Dedifferentiated amniotic fluid mesenchymal stem cell (primary cell): ENCODE measurements around the gene IRF5.
A peak's percentile ranks its signal among the peaks of the same experiment; 100 is the strongest.
"Not testable (repeated sequence)": the region's sequence is repeated elsewhere in the genome, so short reads cannot be mapped to it uniquely, and the experiment has no call there.

Experiments used
- DNase-seq: peaks from one replicate; pipeline ENCODE4 v3.0.0-alpha.2; 2016; ENCODE audit errors: extremely low spot score

Gene IRF5

GRCh38 chr7:128939075-128939860 is 1.5 kb downstream of the IRF5 start:
- DNase-seq = no peak

DNA sequence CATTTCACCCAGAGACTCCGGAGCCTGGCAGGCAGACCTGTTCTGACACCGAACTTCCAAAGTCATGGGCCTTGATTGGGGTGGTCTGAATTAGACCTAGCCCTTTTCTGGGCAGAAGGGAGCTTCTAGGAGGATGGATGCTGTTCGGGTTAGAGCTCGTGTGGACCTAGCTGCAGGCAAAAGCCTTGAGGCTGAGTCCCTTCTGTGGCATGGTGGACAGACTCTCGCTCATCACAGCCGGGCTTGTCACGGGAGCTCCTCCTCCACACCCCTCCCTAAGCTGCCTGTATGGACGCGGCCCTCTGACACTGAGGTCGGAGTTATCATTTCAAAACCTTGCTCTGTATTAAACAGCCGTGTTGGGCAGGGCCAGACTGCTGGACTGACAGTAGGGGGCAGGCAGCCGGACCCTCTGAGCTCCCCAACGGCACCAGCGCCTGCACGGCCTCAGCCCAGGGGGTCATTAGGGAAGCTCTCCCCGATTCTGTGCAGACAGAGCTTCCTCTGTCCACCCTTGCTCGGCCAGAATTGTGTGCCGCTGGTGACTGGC is 2.2 kb downstream of the IRF5 start:
- no peak for DNase-seq

GRCh38 chr7:128940494-128941322 is 3.0 kb downstream of the IRF5 start:
- DNase-seq = no peak

DNA sequence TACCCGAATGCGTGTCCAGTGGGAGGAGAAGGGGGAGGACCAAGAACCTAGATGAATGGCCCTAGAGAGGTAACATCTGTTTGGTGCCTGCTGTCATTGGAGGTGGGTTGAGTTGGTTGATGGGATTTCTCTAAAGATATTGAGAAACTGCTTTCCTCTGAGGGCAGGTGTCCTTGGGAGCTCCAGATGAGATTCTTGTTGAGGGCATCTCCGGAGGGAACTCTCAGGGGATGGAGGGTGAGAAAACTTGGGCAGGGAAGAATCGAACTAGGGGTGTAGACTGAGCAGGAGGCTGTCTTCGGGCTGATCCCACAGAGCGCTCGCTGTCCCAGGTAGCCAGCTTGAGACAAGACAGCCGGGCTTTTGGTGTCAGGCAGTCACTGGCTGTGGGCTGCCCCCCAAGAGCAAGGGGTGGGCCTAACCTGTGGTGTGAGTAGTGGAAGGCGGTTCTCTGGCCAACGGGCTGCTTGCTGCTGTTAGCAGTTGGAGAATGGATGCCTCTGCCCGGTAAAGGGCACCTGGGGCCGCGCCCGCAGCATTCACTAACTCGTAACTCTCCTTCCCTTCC is 3.7 kb downstream of the IRF5 start:
- no peak for DNase-seq

DNA sequence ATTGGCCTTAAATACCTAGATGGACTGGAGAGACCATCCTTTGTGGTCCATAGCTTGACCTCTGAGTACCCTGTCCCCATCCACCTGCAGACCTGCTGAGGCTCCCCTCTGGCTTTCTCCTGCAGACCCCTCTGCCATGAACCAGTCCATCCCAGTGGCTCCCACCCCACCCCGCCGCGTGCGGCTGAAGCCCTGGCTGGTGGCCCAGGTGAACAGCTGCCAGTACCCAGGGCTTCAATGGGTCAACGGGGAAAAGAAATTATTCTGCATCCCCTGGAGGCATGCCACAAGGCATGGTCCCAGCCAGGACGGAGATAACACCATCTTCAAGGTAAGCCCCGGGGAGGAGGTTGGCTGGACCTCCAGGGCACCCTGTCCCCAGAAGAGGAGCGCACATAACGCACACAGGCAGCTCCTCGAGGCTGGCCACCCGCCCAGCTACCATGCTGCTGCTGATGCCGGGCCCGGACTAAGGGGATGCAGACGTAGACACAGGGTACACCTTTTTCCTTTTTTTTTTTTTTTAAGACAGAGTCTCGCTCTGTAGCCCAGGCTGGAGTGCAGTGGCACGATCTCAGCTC is 4.3 kb downstream of the IRF5 start:
- no peak for DNase-seq

GRCh38 chr7:128943251-128943650 is 5.5 kb downstream of the IRF5 start:
- DNase-seq = not testable (repeated sequence)

DNA sequence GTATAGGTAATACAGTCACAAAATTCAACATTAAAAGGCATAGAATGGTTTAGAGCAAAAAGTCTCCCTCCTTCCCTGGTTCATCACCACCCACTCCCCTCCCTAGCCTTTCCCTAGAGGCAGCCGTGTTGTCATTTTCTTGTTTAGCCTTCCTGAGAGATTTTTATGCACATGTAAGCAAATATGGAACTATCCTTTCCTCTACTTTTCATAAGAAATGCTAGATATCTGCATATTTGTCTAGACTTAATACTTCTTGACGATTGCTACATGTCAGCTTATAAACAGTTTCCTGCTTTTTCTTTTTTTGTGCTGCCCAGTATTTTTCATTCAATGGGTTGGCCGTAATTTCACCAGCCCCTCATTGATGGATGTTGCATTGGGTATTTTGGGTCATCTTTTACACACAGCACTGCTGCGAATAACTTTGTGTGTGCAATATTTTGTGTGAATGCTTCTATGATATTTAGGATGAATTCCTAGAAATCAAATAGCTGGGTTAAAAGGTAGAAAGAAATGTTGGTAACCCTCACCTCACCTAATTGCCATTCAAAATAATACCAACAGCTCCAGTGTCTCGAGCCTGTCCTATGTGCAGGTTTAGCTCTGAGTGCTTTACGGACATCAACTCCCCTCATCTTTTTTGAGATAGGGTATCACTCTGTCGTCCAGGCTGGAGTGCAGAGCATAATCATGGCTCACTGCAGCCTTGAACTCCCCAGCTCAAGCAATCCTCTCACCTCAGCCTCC is 6.9 kb downstream of the IRF5 start:
- DNase-seq = no peak

GRCh38 chr7:128945668-128946366 is 8.1 kb downstream of the IRF5 start:
- no peak for DNase-seq

DNA sequence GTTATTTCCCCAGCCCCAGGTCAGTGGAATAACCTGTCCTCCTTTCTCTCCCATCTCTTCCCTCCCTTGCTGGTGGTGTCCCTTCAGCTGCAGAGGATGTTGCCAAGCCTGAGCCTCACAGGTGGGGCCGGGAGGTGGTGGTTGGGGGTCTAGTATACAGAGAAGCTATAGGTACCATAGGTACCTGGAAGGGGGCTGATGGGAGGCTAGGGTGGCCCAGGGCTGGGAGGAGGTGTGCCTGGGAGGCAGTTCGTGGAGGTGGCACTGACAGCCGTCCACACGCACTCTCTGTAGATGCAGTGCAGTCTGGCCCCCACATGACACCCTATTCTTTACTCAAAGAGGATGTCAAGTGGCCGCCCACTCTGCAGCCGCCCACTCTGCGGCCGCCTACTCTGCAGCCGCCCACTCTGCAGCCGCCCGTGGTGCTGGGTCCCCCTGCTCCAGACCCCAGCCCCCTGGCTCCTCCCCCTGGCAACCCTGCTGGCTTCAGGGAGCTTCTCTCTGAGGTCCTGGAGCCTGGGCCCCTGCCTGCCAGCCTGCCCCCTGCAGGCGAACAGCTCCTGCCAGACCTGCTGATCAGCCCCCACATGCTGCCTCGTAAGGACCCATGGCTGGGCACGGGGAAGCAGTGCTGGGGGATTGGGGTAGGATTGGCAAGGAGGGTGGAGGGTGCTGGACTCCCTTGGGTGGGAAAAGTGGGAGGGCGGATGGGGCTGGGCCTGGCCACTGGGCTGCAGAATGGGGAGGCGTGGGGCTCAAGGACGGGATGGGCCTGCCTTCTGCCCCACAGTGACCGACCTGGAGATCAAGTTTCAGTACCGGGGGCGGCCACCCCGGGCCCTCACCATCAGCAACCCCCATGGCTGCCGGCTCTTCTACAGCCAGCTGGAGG is 9.5 kb downstream of the IRF5 start:
- DNase-seq = no peak

DNA sequence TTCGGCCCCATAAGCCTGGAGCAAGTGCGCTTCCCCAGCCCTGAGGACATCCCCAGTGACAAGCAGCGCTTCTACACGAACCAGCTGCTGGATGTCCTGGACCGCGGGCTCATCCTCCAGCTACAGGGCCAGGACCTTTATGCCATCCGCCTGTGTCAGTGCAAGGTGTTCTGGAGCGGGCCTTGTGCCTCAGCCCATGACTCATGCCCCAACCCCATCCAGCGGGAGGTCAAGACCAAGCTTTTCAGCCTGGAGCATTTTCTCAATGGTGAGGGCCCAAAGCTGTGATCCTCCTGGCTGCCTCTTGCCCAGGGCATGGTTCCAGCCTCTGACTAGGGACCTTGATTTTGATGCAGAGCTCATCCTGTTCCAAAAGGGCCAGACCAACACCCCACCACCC is 10.1 kb downstream of the IRF5 start:
- DNase-seq = no peak

DNA sequence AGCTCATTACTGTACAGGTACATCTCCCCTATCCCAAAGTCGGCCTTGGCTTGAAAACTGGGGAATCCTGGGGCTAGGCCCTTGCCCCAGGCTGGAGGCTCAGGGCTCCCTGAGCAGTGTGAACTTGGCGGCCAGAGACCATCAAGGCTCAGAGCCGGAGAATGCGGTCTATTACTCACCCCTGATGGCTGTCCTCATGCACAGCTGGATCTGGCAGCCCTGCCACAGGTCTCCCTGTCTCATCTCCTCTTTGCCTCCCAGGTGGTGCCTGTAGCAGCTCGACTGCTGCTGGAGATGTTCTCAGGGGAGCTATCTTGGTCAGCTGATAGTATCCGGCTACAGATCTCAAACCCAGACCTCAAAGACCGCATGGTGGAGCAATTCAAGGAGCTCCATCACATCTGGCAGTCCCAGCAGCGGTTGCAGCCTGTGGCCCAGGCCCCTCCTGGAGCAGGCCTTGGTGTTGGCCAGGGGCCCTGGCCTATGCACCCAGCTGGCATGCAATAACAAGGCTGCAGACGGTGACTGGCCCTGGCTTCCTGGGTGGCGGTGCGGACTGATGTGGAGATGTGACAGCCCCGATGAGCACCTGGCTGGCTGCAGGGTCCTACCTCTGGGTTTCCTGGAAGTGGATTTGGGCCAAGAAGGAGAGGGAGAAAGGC is 10.7 kb downstream of the IRF5 start:
- no peak for DNase-seq

GRCh38 chr7:128948976-128949760 is 11.4 kb downstream of the IRF5 start:
- no peak for DNase-seq

DNA sequence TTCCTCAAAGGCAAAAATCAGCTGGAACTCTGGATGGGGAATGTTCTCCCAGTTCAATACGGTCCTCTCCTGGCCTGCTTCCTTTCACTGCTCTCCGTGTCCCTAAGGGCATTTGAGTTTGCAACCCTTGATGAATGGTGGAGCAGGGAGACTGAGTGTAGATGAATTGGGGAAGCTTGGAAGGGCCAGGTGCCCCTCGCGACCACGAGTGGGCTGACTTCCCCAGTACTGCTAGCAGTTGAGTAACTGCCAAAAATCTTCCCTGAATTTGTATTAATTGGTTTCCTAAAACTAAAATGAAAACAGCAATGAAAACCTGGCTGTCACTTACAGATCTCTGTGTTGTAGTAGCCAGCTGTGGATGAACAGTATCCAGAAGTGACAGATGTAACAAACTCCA is 13.6 kb downstream of the IRF5 start:
- no peak for DNase-seq

GRCh38 chr7:128954150-128954549 is 16.4 kb downstream of the IRF5 start:
- DNase-seq = no peak

GRCh38 chr7:128954830-128955802 is 17.4 kb downstream of the IRF5 start:
- peak; percentile 43 for DNase-seq

GRCh38 chr7:128955981-128956380 is 18.3 kb downstream of the IRF5 start:
- no peak for DNase-seq

DNA sequence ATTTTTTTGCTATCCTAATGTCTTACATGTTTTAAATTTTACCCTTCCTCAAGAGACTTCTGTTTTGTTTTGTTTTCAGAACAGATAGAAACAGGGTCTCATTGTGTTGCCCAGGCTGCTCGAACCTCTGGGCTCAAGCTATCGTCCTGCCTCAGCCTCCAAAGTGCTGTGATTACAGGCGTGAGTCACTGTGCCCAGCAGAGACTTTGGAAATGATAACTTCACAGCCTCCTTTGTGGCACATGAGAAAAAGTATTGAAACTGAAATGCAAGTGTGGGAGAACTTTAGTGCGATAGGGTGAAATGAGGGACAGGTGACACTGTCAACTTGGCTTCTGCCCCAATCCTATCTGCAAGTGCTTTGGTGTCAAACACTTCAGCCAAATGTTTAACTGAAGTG is 21.6 kb downstream of the IRF5 start:
- DNase-seq = no peak
